ENCODE data around the gene TIFAB. TPM values are rescaled to one million over a fixed set of nuclear protein-coding genes. Genes with fewer than 3 reads are reported as not detected.

TIFAB gene
- total and polyA plus RNA-seq, 7 experiments from 2014 or later, result 0.05 to 1.1 (median 0.08) TPM; not detected in 4

- peaks cover 4 to 11% (median 6%) of the 10 kb centered on the region in 7 donors for H3K4me1 Mint-ChIP-seq
- intact Hi-C loops (cut with micrococcal nuclease), result loop anchor here in 1 of 2 donors (5.0 kb wide), 1 partner anchor 614 kb away; no protein-coding TSS in a partner anchor
- Histone ChIP-seq H3K27ac (ENCODE audit: low read depth, low read length) (no peak overlapping the region), H3K4me3 (ENCODE audit: low read length) (no peak overlapping the region), H3K27me3 (ENCODE audit: control insufficient read depth in 2 of 2, insufficient read depth in 2 of 2, low read length in 2 of 2) (no peaks in the 10 kb centered on the region), H3K4me1 (ENCODE audit: control insufficient read depth in 2 of 2, insufficient read depth in 2 of 2, low read length in 2 of 2) (peaks cover 0 to 5% of the 10 kb centered on the region in 2 donors), H3K9me3 (ENCODE audit: control insufficient read depth in 2 of 3, low read length in 3 of 3) (no peaks in the 10 kb centered on the region), H3K36me3 (ENCODE audit: control insufficient read depth in 2 of 3, insufficient read depth in 3 of 3, low read length in 3 of 3) (no peaks in the 10 kb centered on the region)
- POLR2A ChIA-PET, result no interaction called here
- CTCF ChIA-PET, result interaction anchor here (2.7 to 4.4 kb wide), 2 partner anchors 84 to 98 kb away, joined by 16 to 18 read pairs; no protein-coding TSS in a partner anchor
- no peak overlapping the region for H3K4me3 Mint-ChIP-seq
- no peak for ATAC-seq
- no peaks in the 10 kb centered on the region for H3K36me3 Mint-ChIP-seq
- no peaks in the 10 kb centered on the region for H3K9me3 Mint-ChIP-seq
- no peak for DNase-seq
- peaks cover 23 to 62% (median 37%) of the 10 kb centered on the region in 5 donors for H3K27me3 Mint-ChIP-seq
- no peak overlapping the region for H3K27ac Mint-ChIP-seq
These were observed 15.8 kb upstream of the TIFAB start for GRCh38 chr5:135467871-135468485.

- no peaks in the 10 kb centered on the region for H3K9me3 Mint-ChIP-seq
- Histone ChIP-seq H3K9me3 (ENCODE audit: control insufficient read depth in 2 of 3, low read length in 3 of 3) (no peaks in the 10 kb centered on the region), H3K4me1 (ENCODE audit: control insufficient read depth in 2 of 2, insufficient read depth in 2 of 2, low read length in 2 of 2) (peaks cover 0 to 5% of the 10 kb centered on the region in 2 donors), H3K4me3 (ENCODE audit: low read length) (no peak overlapping the region), H3K36me3 (ENCODE audit: control insufficient read depth in 2 of 3, insufficient read depth in 3 of 3, low read length in 3 of 3) (no peaks in the 10 kb centered on the region), H3K27me3 (ENCODE audit: control insufficient read depth in 2 of 2, insufficient read depth in 2 of 2, low read length in 2 of 2) (no peaks in the 10 kb centered on the region), H3K27ac (ENCODE audit: low read depth, low read length) (no peak overlapping the region)
- ChIA-PET CTCF (interaction anchor here (2.7 to 4.4 kb wide), 2 partner anchors 85 to 99 kb away, joined by 16 to 18 read pairs; no protein-coding TSS in a partner anchor), POLR2A (no interaction called here)
- peak overlapping the region in 3 of 10 donors; percentile 16 to 73 (median 60) for H3K4me3 Mint-ChIP-seq
- H3K36me3 Mint-ChIP-seq, result no peaks in the 10 kb centered on the region
- DNase-seq (no peak), ATAC-seq (no peak)
- H3K27ac Mint-ChIP-seq, result no peak overlapping the region
- peaks cover 23 to 59% (median 37%) of the 10 kb centered on the region in 5 donors for H3K27me3 Mint-ChIP-seq
- H3K4me1 Mint-ChIP-seq, result peaks cover 6 to 15% (median 9%) of the 10 kb centered on the region in 7 donors
- intact Hi-C loops (cut with micrococcal nuclease), result loop anchor here in 1 of 2 donors (5.0 kb wide), 1 partner anchor 615 kb away; no protein-coding TSS in a partner anchor
These were observed 15.0 kb upstream of the TIFAB start for GRCh38 chr5:135467051-135467625.

GRCh38 chr5:135466178-135467050 lies 14.3 kb upstream of the TIFAB start:
- peak; percentile 36 to 80 (median 58) for DNase-seq
- peaks cover 23 to 52% (median 37%) of the 10 kb centered on the region in 5 donors for H3K27me3 Mint-ChIP-seq
- intact Hi-C loops (cut with micrococcal nuclease), result loop anchor here (1.0 to 5.0 kb wide), 3 partner anchors 86 to 616 kb away; no protein-coding TSS in a partner anchor

GRCh38 chr5:135465391-135466122 lies 13.4 kb upstream of the TIFAB start:
- Mint-ChIP-seq H3K27me3 (peaks cover 19 to 46% (median 33%) of the 10 kb centered on the region in 5 donors), H3K36me3 (no peaks in the 10 kb centered on the region), H3K27ac (peak overlapping the region in 2 of 9 donors; percentile 47 to 59), H3K4me3 (peak overlapping the region in 6 of 10 donors; percentile 19 to 81 (median 58)), H3K9me3 (no peaks in the 10 kb centered on the region), H3K4me1 (peaks cover 6 to 15% (median 10%) of the 10 kb centered on the region in 7 donors)
- ChIA-PET POLR2A (no interaction called here), CTCF (interaction anchor here (2.7 to 4.4 kb wide), 2 partner anchors 86 to 101 kb away, joined by 16 to 18 read pairs; no protein-coding TSS in a partner anchor)
- Histone ChIP-seq H3K9me3 (ENCODE audit: control insufficient read depth in 2 of 3, low read length in 3 of 3) (no peaks in the 10 kb centered on the region), H3K4me3 (ENCODE audit: low read length) (no peak overlapping the region), H3K27me3 (ENCODE audit: control insufficient read depth in 2 of 2, insufficient read depth in 2 of 2, low read length in 2 of 2) (no peaks in the 10 kb centered on the region), H3K36me3 (ENCODE audit: control insufficient read depth in 2 of 3, insufficient read depth in 3 of 3, low read length in 3 of 3) (no peaks in the 10 kb centered on the region), H3K4me1 (ENCODE audit: control insufficient read depth in 2 of 2, insufficient read depth in 2 of 2, low read length in 2 of 2) (peaks cover 0 to 5% of the 10 kb centered on the region in 2 donors), H3K27ac (ENCODE audit: low read depth, low read length) (no peak overlapping the region)
- no peak for ATAC-seq
- intact Hi-C loops (cut with micrococcal nuclease), result loop anchor here (1.0 to 5.0 kb wide), 3 partner anchors 87 to 617 kb away; no protein-coding TSS in a partner anchor
- peak in 1 of 9 donors; percentile 3 for DNase-seq

More at GRCh38 chr5:135466178-135467050, 14.3 kb upstream of the TIFAB start:
- H3K27ac ChIP-seq (ENCODE audit: low read depth, low read length), result no peak overlapping the region
- peak; percentile 82 for ATAC-seq
- Mint-ChIP-seq H3K4me1 (peaks cover 6 to 15% (median 10%) of the 10 kb centered on the region in 7 donors), H3K27ac (peak overlapping the region in 2 of 9 donors; percentile 59 to 68), H3K36me3 (no peaks in the 10 kb centered on the region), H3K9me3 (no peaks in the 10 kb centered on the region), H3K4me3 (peak overlapping the region; percentile 5 to 83 (median 68))
- POLR2A ChIA-PET, result no interaction called here
- CTCF ChIA-PET, result interaction anchor here (2.7 to 4.4 kb wide), 2 partner anchors 86 to 100 kb away, joined by 16 to 18 read pairs; no protein-coding TSS in a partner anchor
- H3K27me3 ChIP-seq (ENCODE audit: control insufficient read depth in 2 of 2, insufficient read depth in 2 of 2, low read length in 2 of 2), result no peaks in the 10 kb centered on the region
- no peaks in the 10 kb centered on the region for H3K9me3 ChIP-seq (ENCODE audit: control insufficient read depth in 2 of 3, low read length in 3 of 3)
- H3K4me3 ChIP-seq (ENCODE audit: low read length), result peak overlapping the region; percentile 39
- peaks cover 0 to 5% of the 10 kb centered on the region in 2 donors for H3K4me1 ChIP-seq (ENCODE audit: control insufficient read depth in 2 of 2, insufficient read depth in 2 of 2, low read length in 2 of 2)
- no peaks in the 10 kb centered on the region for H3K36me3 ChIP-seq (ENCODE audit: control insufficient read depth in 2 of 3, insufficient read depth in 3 of 3, low read length in 3 of 3)

GRCh38 chr5:135462304-135462703 lies 10.2 kb upstream of the TIFAB start:
- Histone ChIP-seq H3K9me3 (ENCODE audit: control insufficient read depth in 2 of 3, low read length in 3 of 3) (no peaks in the 10 kb centered on the region), H3K4me3 (ENCODE audit: low read length) (no peak overlapping the region), H3K36me3 (ENCODE audit: control insufficient read depth in 2 of 3, insufficient read depth in 3 of 3, low read length in 3 of 3) (no peaks in the 10 kb centered on the region), H3K27me3 (ENCODE audit: control insufficient read depth in 2 of 2, insufficient read depth in 2 of 2, low read length in 2 of 2) (no peaks in the 10 kb centered on the region), H3K27ac (ENCODE audit: low read depth, low read length) (no peak overlapping the region), H3K4me1 (ENCODE audit: control insufficient read depth in 2 of 2, insufficient read depth in 2 of 2, low read length in 2 of 2) (peaks cover 0 to 5% of the 10 kb centered on the region in 2 donors)
- H3K36me3 Mint-ChIP-seq, result no peaks in the 10 kb centered on the region
- peaks cover 6 to 15% (median 10%) of the 10 kb centered on the region in 7 donors for H3K4me1 Mint-ChIP-seq
- peak; percentile 75 for ATAC-seq
- H3K4me3 Mint-ChIP-seq, result no peak overlapping the region
- intact Hi-C loops (cut with micrococcal nuclease), result loop anchor here (1.0 to 5.0 kb wide), 4 partner anchors 89 to 370 kb away; partner anchors contain the start of gene SLC25A48 (in 1 of the 2)
- H3K27me3 Mint-ChIP-seq, result peaks cover 12 to 27% (median 25%) of the 10 kb centered on the region in 5 donors
- POLR2A ChIA-PET, result no interaction called here
- peak in 8 of 9 donors; percentile 25 to 62 (median 55) for DNase-seq
- peak overlapping the region in 1 of 9 donors; percentile 31 for H3K27ac Mint-ChIP-seq
- CTCF ChIA-PET, result interaction anchor here (1.0 to 2.5 kb wide), 5 partner anchors 10 to 105 kb away, joined by 3 to 12 read pairs (median 5); no protein-coding TSS in a partner anchor
- H3K9me3 Mint-ChIP-seq, result no peaks in the 10 kb centered on the region

Measured in naive thymus-derived CD4-positive, alpha-beta T cell (primary cell).